Activated CD8-positive, alpha-beta memory T cell treated with anti-CD3 and anti-CD28 coated beads for 4 hours (primary cell): ENCODE measurements around the gene ENPP4.
"Not testable (repeated sequence)": the region's sequence is repeated elsewhere in the genome, so short reads cannot be mapped to it uniquely, and the experiment has no call there.

ENCODE experiments used
- DNase-seq, 2 donors: peaks; one replicate each; pipeline ENCODE4 v3.0.0-alpha.2; 2020; ENCODE audit warnings: low read depth in 2 of 2

Gene ENPP4

DNA sequence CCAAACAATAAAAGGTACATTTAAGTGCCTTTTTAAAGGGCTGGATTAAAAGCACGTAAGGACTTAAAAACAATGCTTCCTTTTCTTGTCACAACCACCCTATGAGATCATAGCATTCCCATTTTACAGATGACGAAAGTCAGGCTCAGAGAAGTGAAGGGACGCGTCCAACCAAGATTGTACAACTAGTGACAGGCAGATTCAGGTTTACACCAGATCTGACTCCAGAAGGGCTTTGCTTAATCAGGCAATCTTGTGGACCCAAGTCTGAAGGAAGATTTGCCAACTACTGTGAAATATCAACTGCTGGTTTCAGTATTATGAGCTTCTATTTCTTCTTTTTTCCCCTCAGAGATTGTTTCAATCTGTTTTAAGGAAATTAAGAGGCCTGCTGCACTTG lies 877 bp downstream of the ENPP4 start:
- DNase-seq: no peak

- DNase-seq: not testable (repeated sequence)
Measured at GRCh38 chr6:46131291-46131690, 1.5 kb downstream of the ENPP4 start.

DNA sequence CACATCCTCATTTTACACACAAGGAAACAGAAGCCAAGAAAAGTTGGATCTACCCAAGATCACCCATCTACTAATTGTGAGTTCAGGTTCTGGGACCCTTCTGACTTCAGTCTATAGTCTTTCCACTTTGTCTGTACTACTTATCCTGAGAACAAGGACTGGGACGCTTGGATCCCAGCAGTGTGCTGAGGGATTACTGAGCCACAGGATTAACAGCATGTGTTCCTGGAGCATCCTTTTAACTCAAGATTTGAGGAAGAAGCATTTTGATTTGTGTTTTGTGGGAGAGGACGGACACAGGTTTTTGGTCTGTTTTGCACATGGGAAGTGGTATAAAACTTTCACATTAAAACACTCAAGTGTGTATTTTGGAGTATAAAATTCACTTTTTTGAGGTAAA lies 4.4 kb downstream of the ENPP4 start:
- no peak for DNase-seq

DNA sequence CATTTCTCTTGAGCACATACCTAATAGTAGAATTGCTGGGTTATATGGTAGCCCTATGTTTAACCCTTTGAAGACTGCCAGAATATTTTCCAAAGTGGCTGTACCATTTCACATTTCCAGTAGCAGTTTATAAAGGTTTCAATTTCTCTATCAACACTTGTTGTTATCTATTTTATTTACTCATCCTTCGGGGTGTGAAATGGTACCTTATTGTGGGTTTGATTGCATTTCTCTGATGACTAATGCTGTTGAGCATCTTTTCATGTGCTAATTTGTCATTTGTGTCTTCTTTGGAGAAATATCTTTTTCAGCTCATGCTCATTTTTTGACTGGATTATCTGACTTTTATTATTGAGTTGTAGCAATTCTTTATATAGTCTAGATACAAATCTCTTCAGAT lies 5.4 kb downstream of the ENPP4 start:
- no peak for DNase-seq

- DNase-seq: no peak
Measured at GRCh38 chr6:46136831-46137230, 7.0 kb downstream of the ENPP4 start.

GRCh38 chr6:46137387-46137786 lies 7.6 kb downstream of the ENPP4 start:
- no peak for DNase-seq

GRCh38 chr6:46138281-46138680 lies 8.5 kb downstream of the ENPP4 start:
- DNase-seq: no peak

DNA sequence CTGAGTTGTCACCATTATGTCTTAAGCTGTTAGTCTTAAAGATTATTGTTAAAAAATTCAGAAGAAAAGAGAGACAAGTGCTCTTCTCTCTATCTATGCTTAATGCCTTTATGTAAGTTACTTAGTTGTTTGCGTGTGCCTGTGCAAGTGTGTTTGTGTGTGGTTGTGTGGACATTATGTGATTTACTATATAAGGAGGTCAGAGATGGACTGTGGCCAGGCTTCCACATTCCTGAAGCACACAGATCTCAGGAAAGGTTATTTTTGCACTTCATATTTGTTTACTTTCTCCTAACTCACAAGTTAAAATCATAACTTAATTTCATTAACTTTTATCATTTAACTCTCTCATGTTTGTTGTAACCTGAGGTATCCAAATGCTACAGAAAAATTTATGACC lies 14.5 kb downstream of the ENPP4 start:
- DNase-seq: no peak

DNA sequence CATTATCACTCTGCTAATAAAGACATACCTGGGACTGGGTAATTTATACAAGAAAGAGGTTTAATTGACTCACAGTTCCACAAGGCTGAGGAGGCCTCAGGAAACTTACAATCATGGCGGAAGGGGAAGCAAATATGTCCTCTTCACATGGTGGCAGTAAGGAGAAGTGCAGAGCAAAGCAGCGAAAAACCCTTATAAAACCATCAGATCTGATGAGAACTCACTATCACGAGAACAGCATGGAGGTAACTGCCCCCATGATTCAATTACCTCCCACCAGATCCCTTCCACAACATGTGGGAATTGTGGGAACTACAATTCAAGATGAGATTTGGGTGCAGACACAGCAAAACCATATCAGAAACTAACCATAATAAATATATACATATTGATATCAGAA lies 19.3 kb downstream of the ENPP4 start:
- not testable (repeated sequence) for DNase-seq

GRCh38 chr6:46156701-46157100 lies 26.9 kb downstream of the ENPP4 start:
- no peak for DNase-seq

- no peak for DNase-seq
Measured at GRCh38 chr6:46159229-46159628, 29.4 kb downstream of the ENPP4 start.

GRCh38 chr6:46160102-46160501 lies 30.3 kb downstream of the ENPP4 start:
- DNase-seq: no peak

DNA sequence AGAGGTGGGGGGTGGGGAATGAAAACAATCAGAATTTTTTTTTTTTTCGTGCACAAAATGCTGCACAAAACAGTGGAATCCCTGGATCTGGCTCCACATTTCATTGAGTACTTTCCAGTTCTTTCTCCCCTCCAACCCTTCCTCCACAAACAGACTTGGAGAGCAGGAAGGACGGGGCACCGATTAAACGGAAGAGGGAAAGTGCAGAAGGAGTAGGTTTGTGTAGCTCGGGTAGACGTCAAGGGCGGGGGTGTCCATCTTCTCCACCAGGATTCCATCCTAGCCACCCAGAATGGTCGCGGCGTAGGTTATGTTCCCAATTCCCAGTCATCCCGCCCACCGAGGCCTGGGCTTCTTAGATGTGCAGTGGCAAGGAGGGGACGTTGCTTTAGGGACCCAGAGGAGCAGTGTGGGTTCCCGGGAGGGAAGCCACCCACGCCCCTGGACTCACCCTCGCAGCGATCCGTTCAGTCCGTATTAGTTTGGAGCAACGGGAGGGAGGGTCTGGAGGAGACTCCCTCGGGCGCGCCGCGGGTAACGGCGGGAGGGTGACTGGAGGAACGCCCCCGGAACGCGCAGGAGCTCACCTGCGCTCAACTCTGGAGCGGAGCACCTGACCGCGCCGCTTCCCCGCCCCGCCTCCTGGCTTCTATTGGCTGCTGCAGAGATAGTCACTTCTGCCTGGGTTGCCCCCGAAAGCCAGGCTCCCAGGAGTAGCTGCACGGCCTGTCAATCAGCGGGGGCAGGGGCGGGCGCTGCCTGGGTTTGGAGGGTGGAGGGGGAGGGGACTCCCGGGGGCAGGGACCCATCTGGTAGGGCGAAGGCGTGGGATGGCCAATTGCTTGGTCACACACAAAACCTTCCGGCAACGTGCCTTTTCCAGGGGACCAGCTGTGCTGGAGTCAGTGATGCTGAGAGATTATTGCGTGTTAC lies 40.8 kb downstream of the ENPP4 start, which contains the start of gene ENPP5:
Gene ENPP5, minus strand, starts transcription at position 624 of the 933 bp plus-strand sequence. CDS start 2,718 bp downstream, outside the sequence.
- DNase-seq: peak; percentile 57 to 61

- no peak for DNase-seq
Measured at GRCh38 chr6:46172176-46172575, 42.4 kb downstream of the ENPP4 start.

GRCh38 chr6:46174904-46175303 lies 45.1 kb downstream of the ENPP4 start:
- DNase-seq: no peak

DNA sequence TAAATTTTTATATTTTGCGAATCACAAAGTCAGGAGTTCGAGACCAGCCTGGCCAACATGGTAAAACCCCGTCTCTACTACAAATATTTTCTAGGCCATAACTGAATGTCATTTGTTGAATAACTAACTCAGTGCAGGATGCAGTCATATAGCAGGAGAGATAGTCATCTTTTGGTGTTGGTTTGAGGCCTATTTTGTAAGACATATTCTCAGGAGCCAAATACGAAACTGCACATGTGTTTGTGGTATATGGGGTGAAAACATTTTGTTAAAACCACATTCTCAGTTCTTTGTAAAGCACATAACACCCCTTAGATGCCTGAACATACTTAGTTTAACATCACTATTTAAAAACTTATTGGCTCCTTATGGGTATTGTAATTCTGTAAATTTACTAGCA lies 45.7 kb downstream of the ENPP4 start:
- DNase-seq: no peak

GRCh38 chr6:46175976-46176375 lies 46.2 kb downstream of the ENPP4 start:
- no peak for DNase-seq

- DNase-seq: no peak
Measured at GRCh38 chr6:46184114-46184513, 54.3 kb downstream of the ENPP4 start.

DNA sequence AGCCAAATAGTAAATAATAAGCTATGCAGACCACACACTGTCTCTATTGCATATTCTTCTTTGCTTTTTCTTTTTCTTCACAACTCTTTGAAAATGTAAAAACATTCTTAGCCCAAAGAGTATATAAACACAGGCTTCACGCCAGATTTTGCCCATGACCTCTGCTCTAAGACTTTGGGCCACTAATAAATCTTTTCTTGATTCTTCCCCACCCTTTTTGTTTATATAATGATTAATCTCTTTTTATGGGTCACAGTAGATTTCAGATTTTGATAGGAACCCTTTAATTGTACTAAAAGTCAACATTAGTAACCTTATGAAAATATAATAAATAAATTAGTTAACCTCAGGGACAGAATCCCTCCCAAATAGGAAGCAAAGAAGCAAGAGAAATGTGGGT lies 56.8 kb downstream of the ENPP4 start:
- no peak for DNase-seq

DNA sequence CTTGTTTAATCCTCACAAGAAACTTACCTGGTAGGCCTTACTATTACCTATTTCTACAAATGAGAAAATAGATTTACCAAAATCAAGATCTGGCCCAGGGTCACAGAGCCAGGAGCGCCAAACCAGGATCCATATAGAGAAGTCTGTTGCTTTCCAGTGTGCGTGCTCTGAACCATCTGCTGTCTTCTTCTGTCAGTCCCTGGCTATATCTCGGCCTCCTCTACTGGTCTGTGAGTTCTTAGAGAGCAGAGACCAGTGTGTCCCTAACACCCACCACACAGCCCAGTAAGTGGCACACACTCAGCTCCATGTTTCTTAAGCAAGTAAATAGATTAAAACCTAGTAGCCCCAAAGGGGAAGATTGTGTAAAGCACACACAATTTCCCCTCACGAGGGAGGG lies 59.9 kb downstream of the ENPP4 start:
- no peak for DNase-seq

- no peak for DNase-seq
Measured at GRCh38 chr6:46190889-46191288, 61.1 kb downstream of the ENPP4 start.

- DNase-seq: no peak
Measured at GRCh38 chr6:46191961-46192360, 62.2 kb downstream of the ENPP4 start.
